GM18526 (cell line): ENCODE data around the gene ZDHHC7.

Experiments
- POLR2A ChIP-seq: IDR thresholded peaks from 3 replicates; pipeline ENCODE4 v1.6.1; 2011; ENCODE audit not compliant: insufficient read length; ENCODE audit errors: extremely low read depth

ZDHHC7 gene

GRCh38 chr16:84930298-84931106, 80.8 kb downstream of the ZDHHC7 start:
- no peak for TF ChIP-seq POLR2A

- no peak for TF ChIP-seq POLR2A
Observed at GRCh38 chr16:84929421-84930297, 81.7 kb downstream of the ZDHHC7 start.

GRCh38 chr16:84928679-84929420, 82.5 kb downstream of the ZDHHC7 start:
- no peak for TF ChIP-seq POLR2A

- no peak for TF ChIP-seq POLR2A
Observed at GRCh38 chr16:84927621-84928591, 83.4 kb downstream of the ZDHHC7 start.

GRCh38 chr16:84926462-84926861, 84.9 kb downstream of the ZDHHC7 start:
- TF ChIP-seq POLR2A: no peak

GRCh38 chr16:84925773-84926372, 85.5 kb downstream of the ZDHHC7 start:
- TF ChIP-seq POLR2A: no peak

GRCh38 chr16:84925092-84925772, 86.1 kb downstream of the ZDHHC7 start:
- TF ChIP-seq POLR2A: no peak

GRCh38 chr16:84924331-84925091, 86.8 kb downstream of the ZDHHC7 start:
- no peak for TF ChIP-seq POLR2A
